ENCODE data around the gene GDA.

- TF ChIP-seq CTCF (IDR thresholded peaks at IDR 0.05) (no peak), POLR2A (IDR thresholded peaks at IDR 0.05) (no peak)
Observed at GRCh38 chr9:72228282-72228681, 79.0 kb downstream of the GDA start.
